H9 (cell line): ENCODE measurements around the gene PLCXD3. TPM values are rescaled to one million over a fixed set of nuclear protein-coding genes. Genes with fewer than 3 reads are reported as not detected.

Experiments used
- DNase-seq: peaks from one replicate; pipeline ENCODE4 v3.0.0-alpha.2; 2017
- H2AFZ ChIP-seq: one replicate; pipeline ENCODE4 v1.6.1; 2013; ENCODE audit warnings: mild to moderate bottlenecking, low read length, control low read depth, moderate library complexity
- H2AK5ac ChIP-seq: 2 replicates; pipeline ENCODE4 v1.6.1; 2013; ENCODE audit warnings: low read length, control low read depth, mixed read lengths; ENCODE audit not compliant: insufficient read length
- H2BK120ac ChIP-seq: one replicate; pipeline ENCODE4 v1.6.1; 2013; ENCODE audit warnings: low read depth, mild to moderate bottlenecking, low read length, control low read depth, inconsistent platforms; ENCODE audit not compliant: poor library complexity, severe bottlenecking
- H2BK12ac ChIP-seq: 2 replicates; pipeline ENCODE4 v1.6.1; 2013; ENCODE audit warnings: low read length, control low read depth, mixed read lengths, low read depth; ENCODE audit not compliant: insufficient read length
- H2BK15ac ChIP-seq: 2 replicates; pipeline ENCODE4 v1.6.1; 2013; ENCODE audit warnings: low read depth, low read length, control low read depth
- H2BK20ac ChIP-seq: one replicate; pipeline ENCODE4 v1.6.1; 2013; ENCODE audit warnings: low read depth, mild to moderate bottlenecking, low read length, control low read depth, inconsistent platforms; ENCODE audit not compliant: poor library complexity, severe bottlenecking
- H2BK5ac ChIP-seq: 2 replicates; pipeline ENCODE4 v1.6.1; 2013; ENCODE audit warnings: low read length, control low read depth, mixed read lengths; ENCODE audit not compliant: insufficient read length
- H3K14ac ChIP-seq: 2 replicates; pipeline ENCODE4 v1.6.1; 2013; ENCODE audit warnings: low read length, control low read depth; ENCODE audit not compliant: insufficient read depth
- H3K18ac ChIP-seq: 2 replicates; pipeline ENCODE4 v1.6.1; 2013; ENCODE audit warnings: low read depth, mild to moderate bottlenecking, mixed read lengths, low read length, control low read depth; ENCODE audit not compliant: insufficient read length
- H3K23ac ChIP-seq: 2 replicates; pipeline ENCODE4 v1.6.1; 2013; ENCODE audit warnings: low read length, control low read depth, mixed read lengths, low read depth; ENCODE audit not compliant: insufficient read length
- H3K23me2 ChIP-seq: 2 replicates; pipeline ENCODE4 v1.6.1; 2013; ENCODE audit warnings: low read depth, mild to moderate bottlenecking, mixed read lengths, low read length, control low read depth; ENCODE audit not compliant: insufficient read length, poor library complexity, severe bottlenecking
- H3K27ac ChIP-seq: 2 replicates; pipeline ENCODE4 v1.5.1; 2013; ENCODE audit warnings: low read length, control low read depth, mixed read lengths, low read depth; ENCODE audit not compliant: insufficient read length
- H3K27me3 ChIP-seq: 2 replicates; pipeline ENCODE4 v1.6.1; 2013; ENCODE audit warnings: low read length, control low read depth, inconsistent platforms; ENCODE audit not compliant: insufficient read depth
- H3K4ac ChIP-seq: 2 replicates; pipeline ENCODE4 v1.6.1; 2013; ENCODE audit warnings: low read depth, mild to moderate bottlenecking, control low read depth, inconsistent platforms, low read length, moderate library complexity
- H3K4me1 ChIP-seq: 2 replicates; pipeline ENCODE4 v1.6.1; 2013; ENCODE audit warnings: low read length, control low read depth, inconsistent platforms; ENCODE audit not compliant: insufficient read depth
- H3K4me2 ChIP-seq: 2 replicates; pipeline ENCODE4 v1.6.1; 2013; ENCODE audit warnings: low read length, control low read depth, mixed read lengths; ENCODE audit not compliant: insufficient read length, insufficient read depth
- H3K56ac ChIP-seq: 2 replicates; pipeline ENCODE4 v1.6.1; 2013; ENCODE audit warnings: low read depth, mild to moderate bottlenecking, mixed read lengths, low read length, control low read depth; ENCODE audit not compliant: insufficient read length
- H3K79me1 ChIP-seq: 2 replicates; pipeline ENCODE4 v1.6.1; 2013; ENCODE audit warnings: low read depth, mild to moderate bottlenecking, moderate library complexity, low read length, control low read depth, inconsistent platforms; ENCODE audit not compliant: insufficient read depth, poor library complexity, severe bottlenecking
- H3K79me2 ChIP-seq: 2 replicates; pipeline ENCODE4 v1.6.1; 2013; ENCODE audit warnings: low read length, control low read depth, inconsistent platforms; ENCODE audit not compliant: insufficient read depth
- H3K9ac ChIP-seq: 2 replicates; pipeline ENCODE4 v1.6.1; 2013; ENCODE audit warnings: low read length, control low read depth, mixed read lengths; ENCODE audit not compliant: insufficient read length; ENCODE audit errors: extremely low read depth
- H3K9me3 ChIP-seq: one replicate; pipeline ENCODE4 v1.6.1; 2013; ENCODE audit warnings: low read depth, low read length, inconsistent platforms; ENCODE audit not compliant: control insufficient read depth
- H3T11ph ChIP-seq: one replicate; pipeline ENCODE4 v1.6.1; 2013; ENCODE audit warnings: mild to moderate bottlenecking, low read length, control low read depth, inconsistent platforms
- H4K20me1 ChIP-seq: one replicate; pipeline ENCODE4 v1.6.1; 2013; ENCODE audit not compliant: control insufficient read depth, insufficient read length, insufficient read depth
- H4K5ac ChIP-seq: 2 replicates; pipeline ENCODE4 v1.6.1; 2013; ENCODE audit warnings: low read depth, mild to moderate bottlenecking, mixed read lengths, low read length, control low read depth; ENCODE audit not compliant: insufficient read length
- H4K8ac ChIP-seq: replicated peaks from 2 replicates; pipeline ENCODE4 v1.6.1; 2013; ENCODE audit warnings: low read length, control low read depth, mixed read lengths, low read depth; ENCODE audit not compliant: insufficient read length
- H4K91ac ChIP-seq: 2 replicates; pipeline ENCODE4 v1.6.1; 2013; ENCODE audit warnings: low read depth, mild to moderate bottlenecking, moderate library complexity, mixed read lengths, low read length, control low read depth; ENCODE audit not compliant: insufficient read length
- H3K27ac Mint-ChIP-seq, 3 experiments: 2 replicates in 2 of 3; 3 replicates in 1 of 3; pipeline ENCODE4 v1.8.0; 2020 to 2021; ENCODE audit warnings: mixed read lengths in 3 of 3, mild to moderate bottlenecking in 1 of 3, moderate library complexity in 1 of 3
- H3K27me3 Mint-ChIP-seq: 2 replicates; pipeline ENCODE4 v1.8.0; 2021; ENCODE audit warnings: low read depth, mild to moderate bottlenecking, moderate library complexity, mixed read lengths
- H3K36me3 Mint-ChIP-seq, 3 experiments: 2 replicates in 2 of 3; 3 replicates in 1 of 3; pipeline ENCODE4 v1.8.0; 2020 to 2021; ENCODE audit warnings: low read depth in 3 of 3, mixed read lengths in 3 of 3; ENCODE audit not compliant: insufficient read depth in 1 of 3
- H3K4me1 Mint-ChIP-seq, 2 experiments: 2 replicates each; pipeline ENCODE4 v1.8.0; 2020; ENCODE audit warnings: mixed read lengths in 2 of 2
- H3K4me3 Mint-ChIP-seq, 2 experiments: 2 replicates in 1 of 2; 3 replicates in 1 of 2; pipeline ENCODE4 v1.8.0; 2020 to 2021; ENCODE audit warnings: mild to moderate bottlenecking in 2 of 2, mixed read lengths in 2 of 2, moderate library complexity in 1 of 2
- H3K9me3 Mint-ChIP-seq, 2 experiments: 2 replicates in 1 of 2; 3 replicates in 1 of 2; pipeline ENCODE4 v1.8.0; 2020; ENCODE audit warnings: mild to moderate bottlenecking in 2 of 2, mixed read lengths in 2 of 2, moderate library complexity in 1 of 2
- WGBS: extraction: QIAGEN DNeasy Blood & Tissue Kit; methylation state at CpG from one replicate; pipeline ENCODE4 v1.1.7; 2013; ENCODE audit warnings: missing lambda C conversion rate, low lambda C conversion rate, mixed read lengths; ENCODE audit not compliant: insufficient read length; ENCODE audit errors: extremely low coverage; 5-methylcytosine and 5-hydroxymethylcytosine counted together
- total RNA-seq: library from RNA; stranded (reverse); gene quantifications from 2 replicates; pipeline ENCODE4 v1.2.1, GENCODE V29; 2021
- TF ChIP-seq, protein P1 (sequence below): fragments of 200-600 bp; sonication (generic); conservative IDR thresholded peaks from 3 replicates; pipeline ENCODE4 v1.8.0; 2021; ENCODE audit warnings: antibody characterized with exemption, mild to moderate bottlenecking

PLCXD3 gene
- total RNA-seq, 1 experiment from 2014 or later = not detected

DNA sequence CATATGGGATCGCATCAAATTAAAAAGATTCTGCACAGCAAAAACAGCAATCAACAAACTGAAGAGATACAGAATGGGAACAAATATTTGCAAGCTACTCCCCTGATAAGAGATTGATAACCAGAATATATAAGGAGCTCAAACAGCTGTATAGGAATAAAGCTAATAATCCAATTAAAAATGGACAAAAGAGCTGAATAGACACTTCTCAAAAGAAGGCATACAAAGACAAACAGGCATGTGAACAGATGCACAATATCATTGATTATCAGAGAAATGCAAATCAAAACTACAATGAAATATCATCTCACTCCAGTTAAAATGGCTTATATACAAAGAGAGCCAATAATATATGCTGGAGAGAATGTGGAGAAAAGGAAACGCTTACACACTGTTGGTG is 110.6 kb downstream of the PLCXD3 start:
- no peaks in the 10 kb centered on the region for H3K79me2 ChIP-seq
- WGBS = no CpG with 5 or more reads among the region's 2 CpGs

More for the DNA sequence above, 110.6 kb downstream of the PLCXD3 start:
- H3T11ph ChIP-seq = no peak overlapping the region
- no peak overlapping the region for H3K9ac ChIP-seq
- H3K9me3 Mint-ChIP-seq = peaks cover 25 to 27% of the 10 kb centered on the region in 2 experiments; a peak in 4 of 5 replicates
- H4K5ac ChIP-seq = no peak overlapping the region
- no peak overlapping the region for H2AK5ac ChIP-seq
- no peaks in the 10 kb centered on the region for H3K23me2 ChIP-seq
- H3K27ac Mint-ChIP-seq = no peak overlapping the region
- no peak overlapping the region for H2BK5ac ChIP-seq
- H4K91ac ChIP-seq = no peak overlapping the region
- H3K9me3 ChIP-seq = no peaks in the 10 kb centered on the region
- H3K4me1 ChIP-seq = no peaks in the 10 kb centered on the region
- no peaks in the 10 kb centered on the region for H3K27me3 Mint-ChIP-seq
- no peak overlapping the region for H3K14ac ChIP-seq
- TF ChIP-seq, protein P1, sequence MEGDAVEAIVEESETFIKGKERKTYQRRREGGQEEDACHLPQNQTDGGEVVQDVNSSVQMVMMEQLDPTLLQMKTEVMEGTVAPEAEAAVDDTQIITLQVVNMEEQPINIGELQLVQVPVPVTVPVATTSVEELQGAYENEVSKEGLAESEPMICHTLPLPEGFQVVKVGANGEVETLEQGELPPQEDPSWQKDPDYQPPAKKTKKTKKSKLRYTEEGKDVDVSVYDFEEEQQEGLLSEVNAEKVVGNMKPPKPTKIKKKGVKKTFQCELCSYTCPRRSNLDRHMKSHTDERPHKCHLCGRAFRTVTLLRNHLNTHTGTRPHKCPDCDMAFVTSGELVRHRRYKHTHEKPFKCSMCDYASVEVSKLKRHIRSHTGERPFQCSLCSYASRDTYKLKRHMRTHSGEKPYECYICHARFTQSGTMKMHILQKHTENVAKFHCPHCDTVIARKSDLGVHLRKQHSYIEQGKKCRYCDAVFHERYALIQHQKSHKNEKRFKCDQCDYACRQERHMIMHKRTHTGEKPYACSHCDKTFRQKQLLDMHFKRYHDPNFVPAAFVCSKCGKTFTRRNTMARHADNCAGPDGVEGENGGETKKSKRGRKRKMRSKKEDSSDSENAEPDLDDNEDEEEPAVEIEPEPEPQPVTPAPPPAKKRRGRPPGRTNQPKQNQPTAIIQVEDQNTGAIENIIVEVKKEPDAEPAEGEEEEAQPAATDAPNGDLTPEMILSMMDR = no peak
- H2BK120ac ChIP-seq = no peak overlapping the region
- no peak overlapping the region for H2BK20ac ChIP-seq
- no peak overlapping the region for H3K23ac ChIP-seq
- no peak overlapping the region for H2AFZ ChIP-seq
- H3K4me2 ChIP-seq = no peak overlapping the region
- H4K20me1 ChIP-seq = no peaks in the 10 kb centered on the region
- H3K4ac ChIP-seq = no peak overlapping the region
- H2BK15ac ChIP-seq = no peak overlapping the region
- no peak overlapping the region for H4K8ac ChIP-seq
- no peaks in the 10 kb centered on the region for H3K79me1 ChIP-seq
- DNase-seq = no peak
- H3K27ac ChIP-seq = no peak overlapping the region
- H3K56ac ChIP-seq = no peak overlapping the region
- no peak overlapping the region for H3K4me3 Mint-ChIP-seq
- no peak overlapping the region for H2BK12ac ChIP-seq
- H3K4me1 Mint-ChIP-seq = no peaks in the 10 kb centered on the region
- no peak overlapping the region for H3K18ac ChIP-seq
- no peaks in the 10 kb centered on the region for H3K27me3 ChIP-seq
- peaks cover 0 to 11% (median 3%) of the 10 kb centered on the region in 3 experiments; a peak in 5 of 7 replicates for H3K36me3 Mint-ChIP-seq
